ENCODE measurements around the gene NDUFB4.
A peak's percentile ranks its signal among the peaks of the same experiment; 100 is the strongest.

Gene NDUFB4
- 29.6 reads per million, percentile 56 among the genes with 10 or more reads in this experiment for total RNA-seq

GRCh38 chr3:120596116-120596852 is at the start of gene NDUFB4:
Gene NDUFB4 (plus strand): TSS chr3:120596336. CDS start chr3:120596360, 24 bp downstream.
- peak; percentile 96 for DNase-seq

GRCh38 chr3:120550546-120550945 is 45.6 kb upstream of the NDUFB4 start:
- DNase-seq = no peak

- DNase-seq = no peak
Measured at GRCh38 chr3:120552184-120553172, 43.7 kb upstream of the NDUFB4 start.

DNA sequence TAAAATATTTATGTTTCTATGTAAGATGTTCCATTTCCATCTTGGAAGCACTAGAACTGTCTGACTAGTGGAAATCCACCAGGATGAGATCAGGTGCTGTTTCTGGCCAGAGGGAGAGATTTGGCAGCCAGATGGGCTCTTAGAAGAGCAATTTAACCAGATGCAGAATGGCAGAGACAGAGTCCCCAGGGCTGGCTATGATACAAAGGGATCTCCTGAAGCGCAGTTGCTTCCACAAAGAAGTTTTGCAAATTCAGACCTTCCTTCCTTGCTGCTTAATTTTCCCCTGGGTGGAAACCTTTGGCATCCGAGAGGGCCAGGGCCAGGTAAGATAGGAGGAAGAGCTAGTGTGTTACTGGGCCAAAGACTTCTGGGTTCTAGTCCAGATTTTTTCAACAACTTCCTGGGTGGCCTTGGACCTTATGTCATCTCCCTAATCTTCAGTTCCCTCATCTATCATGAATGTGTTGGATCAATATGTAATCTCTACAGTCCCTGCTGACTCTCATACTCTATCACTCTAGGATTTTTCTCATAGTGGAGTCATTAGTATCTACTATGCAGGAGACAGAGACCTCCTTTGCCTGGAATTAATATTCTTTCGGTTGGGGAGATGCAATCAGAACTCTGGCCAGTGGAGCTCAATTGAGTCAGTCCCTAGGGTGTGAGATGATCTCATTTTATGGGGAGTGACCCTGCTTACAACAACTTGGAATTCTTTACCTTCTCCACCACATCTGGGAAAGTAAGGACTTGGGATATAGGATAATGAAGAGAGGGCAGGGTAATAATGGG is 41.1 kb upstream of the NDUFB4 start:
- no peak for DNase-seq

GRCh38 chr3:120555657-120556509 is 40.3 kb upstream of the NDUFB4 start:
- DNase-seq = no peak

GRCh38 chr3:120557115-120557514 is 39.0 kb upstream of the NDUFB4 start:
- DNase-seq = no peak

- peak; percentile 86 for DNase-seq
Measured at GRCh38 chr3:120558771-120559241, 37.3 kb upstream of the NDUFB4 start.

DNA sequence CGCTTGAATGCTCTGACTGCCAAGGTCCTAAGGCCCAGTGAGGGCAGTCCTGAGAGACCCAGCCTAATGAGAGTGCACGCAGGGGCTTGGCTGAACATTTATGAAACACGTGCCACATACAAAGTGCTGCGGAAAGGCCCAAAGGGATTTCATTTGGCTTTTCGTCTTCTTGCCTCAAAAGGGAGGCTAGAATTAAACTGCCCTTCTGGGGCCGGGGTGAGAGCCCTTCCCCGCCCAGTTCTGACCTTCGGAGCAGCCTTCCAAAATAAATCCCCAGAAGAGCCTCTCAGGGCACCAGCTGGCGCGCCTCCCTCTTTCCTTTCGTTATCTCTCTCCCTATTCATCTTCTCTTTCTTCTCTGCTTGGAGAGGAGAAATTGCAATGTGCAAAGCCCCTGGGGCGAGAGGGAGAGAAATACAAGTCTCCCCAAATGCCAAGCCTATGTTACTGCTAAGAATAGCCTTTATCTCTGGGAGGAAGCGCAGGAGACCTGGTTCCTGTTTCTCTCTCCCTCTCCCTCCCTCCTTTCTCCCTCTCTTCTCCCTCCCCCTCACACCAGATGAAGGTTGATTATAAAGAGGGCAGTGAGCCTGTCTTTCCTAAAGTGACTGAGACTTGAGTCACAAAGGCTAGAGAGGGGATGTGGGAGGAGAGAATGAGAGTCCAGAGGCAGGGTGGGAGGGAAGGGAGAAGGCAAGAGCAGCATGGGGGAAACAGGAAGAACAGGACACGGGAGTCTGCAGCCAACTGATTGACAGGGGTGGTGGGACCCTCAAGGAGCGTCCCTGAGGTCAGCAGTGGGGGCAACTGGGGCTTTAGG is 36.7 kb upstream of the NDUFB4 start:
- no peak for DNase-seq

- no peak for DNase-seq
Measured at GRCh38 chr3:120560304-120561250, 35.6 kb upstream of the NDUFB4 start.

DNA sequence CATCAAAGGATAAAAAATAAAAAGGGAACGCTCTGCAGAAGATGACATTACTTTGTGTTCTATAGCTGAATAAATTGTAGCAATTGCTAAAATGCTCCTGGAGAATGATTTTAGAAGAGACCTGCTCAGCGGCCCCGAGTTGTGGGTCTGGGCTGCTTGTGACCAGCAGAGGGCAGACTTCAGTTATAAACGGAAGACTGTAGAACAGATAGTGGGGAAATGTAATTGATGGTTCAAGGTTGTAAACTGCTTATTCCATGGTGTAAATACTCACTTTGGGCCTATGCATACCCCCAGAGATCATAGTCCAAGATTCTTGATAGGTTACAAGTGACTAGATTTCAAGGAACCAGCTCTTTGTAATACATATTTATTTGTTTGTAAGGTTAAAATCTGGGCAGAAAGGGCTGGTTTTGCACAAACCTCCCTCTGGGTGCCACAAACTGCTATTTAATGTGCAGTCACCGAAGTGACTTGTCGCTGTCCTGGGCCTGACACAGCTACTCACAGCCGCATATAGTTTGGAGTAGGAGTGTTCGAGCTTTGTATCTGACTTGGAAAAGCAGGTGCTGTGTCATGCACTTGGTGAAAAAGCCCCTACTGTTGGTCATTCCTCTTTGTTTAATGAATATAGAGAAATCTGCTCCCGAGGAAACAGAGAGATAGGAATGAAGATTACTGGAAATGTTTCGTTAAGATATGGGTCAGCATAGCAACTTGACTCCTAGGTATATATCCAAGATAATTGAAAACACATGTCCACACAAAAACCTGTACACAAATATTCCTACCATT is 34.7 kb upstream of the NDUFB4 start:
- DNase-seq = peak; percentile 66

DNA sequence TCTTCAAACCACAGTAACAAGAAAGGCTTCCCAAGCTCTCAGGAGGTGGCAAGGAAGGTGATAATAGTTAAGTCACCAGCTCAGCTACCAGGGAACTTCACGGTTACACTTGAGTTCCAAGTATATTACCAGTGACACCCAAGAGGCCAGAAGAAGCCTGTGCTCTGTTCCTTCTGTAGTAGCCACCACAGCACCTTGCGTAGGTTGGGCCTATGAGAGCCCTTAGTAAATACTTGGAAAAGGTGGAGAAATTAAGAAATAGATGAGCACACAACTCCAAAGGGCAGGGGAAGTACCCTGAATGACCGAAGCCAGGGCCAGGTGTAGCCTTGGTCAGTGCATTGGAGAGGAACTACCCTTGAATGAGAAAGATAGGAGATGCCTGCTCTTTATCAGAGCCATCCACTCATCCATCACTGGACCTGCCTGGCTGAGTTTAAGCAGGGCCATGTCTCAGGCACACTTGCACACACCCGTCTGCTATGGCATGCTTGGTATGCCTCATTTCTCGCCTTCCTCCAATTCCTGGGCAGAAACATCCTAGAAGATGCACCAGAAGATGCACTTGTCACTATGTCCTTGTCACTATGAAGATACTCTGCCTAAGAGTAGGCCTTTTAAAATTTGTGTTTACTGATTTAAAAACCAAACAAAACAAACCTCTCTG is 32.6 kb upstream of the NDUFB4 start:
- no peak for DNase-seq

GRCh38 chr3:120566243-120566975 is 29.7 kb upstream of the NDUFB4 start:
- no peak for DNase-seq

- no peak for DNase-seq
Measured at GRCh38 chr3:120567370-120568201, 28.6 kb upstream of the NDUFB4 start.

GRCh38 chr3:120568202-120568531 is 28.0 kb upstream of the NDUFB4 start:
- no peak for DNase-seq

GRCh38 chr3:120568598-120568997 is 27.5 kb upstream of the NDUFB4 start:
- no peak for DNase-seq

DNA sequence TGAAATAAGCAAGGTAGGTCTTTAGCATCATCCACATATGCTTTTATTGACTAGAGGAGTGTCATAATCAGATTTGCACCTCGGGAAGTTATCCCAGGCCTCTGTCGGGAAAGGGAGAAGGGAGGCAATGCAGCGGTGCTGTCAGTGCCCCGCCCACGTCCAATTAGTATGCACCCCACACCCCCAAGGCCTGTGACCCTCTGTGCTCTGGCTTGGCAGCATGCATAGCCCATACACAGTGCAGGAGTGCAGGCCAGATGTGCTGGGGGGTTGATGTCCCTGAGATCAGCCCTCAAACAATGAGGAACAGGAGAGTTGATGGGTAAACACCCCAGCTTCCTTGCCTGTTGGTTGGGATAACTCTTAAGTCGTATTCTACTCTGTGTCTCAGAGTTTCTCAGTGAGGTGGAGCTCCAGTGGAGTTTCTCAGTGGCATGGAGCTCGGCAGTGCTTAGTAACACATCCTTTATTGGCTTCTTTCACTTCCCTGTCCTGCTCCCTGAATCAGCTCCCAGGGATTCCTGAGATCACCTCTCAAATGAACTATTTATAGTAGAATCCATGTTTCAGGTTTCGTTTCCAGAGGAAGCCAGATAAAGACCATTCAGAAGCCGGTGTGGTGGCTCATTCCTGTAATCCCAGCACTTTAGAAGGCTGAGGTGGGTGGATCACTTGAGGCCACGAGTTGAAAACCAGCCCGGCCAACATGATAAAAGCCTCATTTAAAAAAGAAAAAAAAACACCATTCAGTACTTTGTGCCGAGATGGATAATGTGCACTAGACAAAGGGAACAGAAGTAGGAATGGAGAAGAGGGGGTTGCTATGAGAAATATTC is 26.7 kb upstream of the NDUFB4 start:
- no peak for DNase-seq
